HG02798 (cell line): Measurements from ENCODE around the gene CERS4.
A peak's percentile ranks its signal among the peaks of the same experiment; 100 is the strongest.
"Not testable (repeated sequence)": the region's sequence is repeated elsewhere in the genome, so short reads cannot be mapped to it uniquely, and the experiment has no call there.

Experiments
- ATAC-seq: cut with Tn5 transposase; IDR thresholded peaks from one replicate; pipeline ENCODE4 v1.9.1; 2021; ENCODE audit warnings: mild to moderate bottlenecking; ENCODE audit not compliant: unreplicated experiment, poor library complexity

The CERS4 gene, protein sequence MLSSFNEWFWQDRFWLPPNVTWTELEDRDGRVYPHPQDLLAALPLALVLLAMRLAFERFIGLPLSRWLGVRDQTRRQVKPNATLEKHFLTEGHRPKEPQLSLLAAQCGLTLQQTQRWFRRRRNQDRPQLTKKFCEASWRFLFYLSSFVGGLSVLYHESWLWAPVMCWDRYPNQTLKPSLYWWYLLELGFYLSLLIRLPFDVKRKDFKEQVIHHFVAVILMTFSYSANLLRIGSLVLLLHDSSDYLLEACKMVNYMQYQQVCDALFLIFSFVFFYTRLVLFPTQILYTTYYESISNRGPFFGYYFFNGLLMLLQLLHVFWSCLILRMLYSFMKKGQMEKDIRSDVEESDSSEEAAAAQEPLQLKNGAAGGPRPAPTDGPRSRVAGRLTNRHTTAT

DNA sequence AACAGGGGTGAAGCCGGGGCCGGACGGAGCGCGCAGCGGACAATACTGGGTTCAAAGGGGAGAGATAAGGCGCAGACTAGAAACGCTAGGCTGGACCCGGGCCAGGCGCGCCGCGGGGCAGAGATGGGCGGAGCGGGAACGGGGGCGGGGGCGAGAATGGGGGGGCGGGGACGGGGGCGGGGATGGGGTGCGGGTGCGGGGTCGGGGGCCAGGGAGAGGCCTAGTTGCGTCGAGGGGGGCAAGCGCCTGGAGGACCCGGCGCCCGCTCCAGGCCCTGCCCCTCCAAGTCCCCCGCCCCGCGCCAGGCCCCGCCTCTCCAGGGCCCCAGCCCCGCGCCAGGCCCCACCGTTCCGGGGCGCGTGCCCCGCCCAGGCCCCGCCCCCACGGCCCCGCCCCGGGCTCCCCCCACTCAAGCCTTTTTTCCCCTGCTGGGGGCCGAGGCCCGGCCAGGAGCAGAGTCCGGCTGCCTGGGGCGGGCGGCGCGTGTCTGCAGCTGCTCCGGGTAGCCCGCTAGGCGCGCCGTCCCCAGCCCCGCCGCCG, at the start of gene CERS4:
Gene CERS4, plus strand, starts transcription at position 449 of the 540 bp plus-strand sequence. CDS start 41,707 bp downstream, outside the sequence.
- peak; percentile 64 for ATAC-seq

- no peak for ATAC-seq
Observed at GRCh38 chr19:8161135-8161646, 48.0 kb upstream of the CERS4 start.

GRCh38 chr19:8163759-8164158, 45.4 kb upstream of the CERS4 start:
- no peak for ATAC-seq

GRCh38 chr19:8167985-8168384, 41.2 kb upstream of the CERS4 start:
- ATAC-seq = no peak

- no peak for ATAC-seq
Observed at GRCh38 chr19:8168537-8168936, 40.6 kb upstream of the CERS4 start.

- ATAC-seq = no peak
Observed at GRCh38 chr19:8174706-8175105, 34.5 kb upstream of the CERS4 start.

DNA sequence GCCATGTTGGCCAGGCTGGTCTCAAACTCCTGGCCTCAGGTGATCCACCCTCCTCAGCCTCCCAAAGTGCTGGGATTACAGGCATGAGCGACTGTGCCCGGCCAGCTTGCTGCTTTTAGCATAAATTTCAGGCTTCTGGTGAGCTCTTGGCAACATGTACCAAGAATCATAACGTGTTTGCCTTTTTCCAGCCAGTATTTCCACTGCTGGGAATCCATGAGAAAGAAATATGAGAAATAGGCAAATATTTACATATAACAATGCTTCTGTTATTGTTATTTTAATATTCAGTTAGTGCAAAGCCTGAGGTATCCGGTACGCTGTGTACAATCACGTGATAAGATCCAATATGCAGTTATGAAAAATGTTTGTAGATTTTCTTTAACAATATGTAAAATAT, 29.2 kb upstream of the CERS4 start:
- no peak for ATAC-seq

- ATAC-seq = no peak
Observed at GRCh38 chr19:8184274-8184673, 24.9 kb upstream of the CERS4 start.

- ATAC-seq = no peak
Observed at GRCh38 chr19:8185343-8186068, 23.7 kb upstream of the CERS4 start.

- ATAC-seq = no peak
Observed at GRCh38 chr19:8192221-8192820, 16.8 kb upstream of the CERS4 start.

- no peak for ATAC-seq
Observed at GRCh38 chr19:8194528-8195267, 14.5 kb upstream of the CERS4 start.

- ATAC-seq = no peak
Observed at GRCh38 chr19:8196271-8196927, 12.8 kb upstream of the CERS4 start.

- not testable (repeated sequence) for ATAC-seq
Observed at GRCh38 chr19:8203288-8204120, 5.7 kb upstream of the CERS4 start.

GRCh38 chr19:8204961-8205360, 4.2 kb upstream of the CERS4 start:
- no peak for ATAC-seq

DNA sequence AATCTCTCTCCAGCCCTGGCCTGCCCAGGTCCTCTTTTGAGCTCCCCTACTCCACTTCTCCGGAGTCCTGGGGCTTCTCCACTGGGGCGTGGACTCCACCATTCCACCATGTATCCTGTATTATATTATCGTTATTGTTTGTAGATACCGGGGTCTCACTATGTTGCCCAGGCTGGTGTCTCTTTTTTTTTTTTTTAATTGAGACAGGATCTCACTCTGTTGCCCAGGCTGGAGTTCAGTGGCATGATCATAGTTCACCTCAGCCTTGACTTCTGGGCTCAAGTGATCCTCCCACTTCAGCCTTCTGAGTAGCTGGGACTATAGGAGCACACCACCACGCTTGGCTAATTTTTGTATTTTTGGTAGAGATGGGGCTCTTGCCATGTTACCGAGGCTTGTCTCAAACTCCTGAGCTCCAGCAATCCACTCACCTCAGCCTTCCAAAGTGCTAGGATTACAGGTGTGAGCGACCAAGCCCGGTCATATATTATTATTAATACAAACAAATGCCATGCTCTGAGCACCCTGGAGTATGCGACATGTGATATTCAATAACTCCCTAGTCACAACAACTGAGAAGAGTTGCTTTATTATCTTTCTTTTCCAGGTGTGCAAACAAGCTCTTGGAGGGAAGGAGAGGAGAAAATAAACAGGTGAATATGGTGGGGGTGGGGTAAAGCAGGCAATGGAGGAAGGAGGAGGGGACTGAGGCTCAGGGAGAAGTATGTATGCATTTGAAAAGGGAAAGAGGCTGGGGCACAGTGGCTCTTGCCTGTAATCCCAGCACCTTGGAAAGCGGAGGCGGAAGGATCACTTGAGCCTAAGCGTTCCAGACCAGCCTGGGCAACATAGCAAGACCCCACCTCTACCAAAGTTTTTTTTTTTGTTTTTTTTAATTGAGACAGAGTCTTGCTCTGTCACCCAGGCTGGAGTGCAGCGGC, 2.8 kb upstream of the CERS4 start:
- no peak for ATAC-seq

- not testable (repeated sequence) for ATAC-seq
Observed at GRCh38 chr19:8207326-8207725, 1.8 kb upstream of the CERS4 start.

- ATAC-seq = no peak
Observed at GRCh38 chr19:8208119-8208921, 850 bp upstream of the CERS4 start.
